ENCODE data around the gene MYLK. TPM values are rescaled to one million over a fixed set of nuclear protein-coding genes. Genes with fewer than 3 reads are reported as not detected.
"Not testable (repeated sequence)": the region's sequence is repeated elsewhere in the genome, so short reads cannot be mapped to it uniquely, and the experiment has no call there.

Gene MYLK
- polyA plus RNA-seq, 3 donors, result 0.35 to 1.3 (median 0.51) TPM

GRCh38 chr3:123739106-123739505 is 145.0 kb downstream of the MYLK start:
- Mint-ChIP-seq H3K27me3 (ENCODE audit: low read depth in 3 of 3) (peaks cover 2 to 5% (median 3%) of the 10 kb centered on the region in 3 donors), H3K27ac (no peak overlapping the region)
- intact Hi-C loops (cut with micrococcal nuclease), result no loop called here

GRCh38 chr3:123738522-123738921 is 145.6 kb downstream of the MYLK start:
- H3K4me2 ChIP-seq (replicated peaks; ENCODE audit: extremely low read depth, low read length, poor library complexity, severe bottlenecking); H3K27ac ChIP-seq (ENCODE audit: low read depth in 1 of 2, low read length in 2 of 2); H3K4me1 ChIP-seq (ENCODE audit: control insufficient read depth in 1 of 2, insufficient read depth in 2 of 2, low read length in 2 of 2); H3K27me3 Mint-ChIP-seq (ENCODE audit: low read depth in 3 of 3); H3K36me3 Mint-ChIP-seq; H3K27ac Mint-ChIP-seq; DNase-seq; intact Hi-C loops (cut with micrococcal nuclease); H3K9me3 Mint-ChIP-seq; H3K9ac ChIP-seq (ENCODE audit: insufficient read depth, low read length, poor library complexity, severe bottlenecking); H2AFZ ChIP-seq (ENCODE audit: insufficient read depth, low read depth, low read length, poor library complexity, severe bottlenecking); H4K20me1 ChIP-seq (ENCODE audit: insufficient read depth, low read length); H3K27me3 ChIP-seq (ENCODE audit: control insufficient read depth in 2 of 2, insufficient read depth in 2 of 2, low read length in 2 of 2); H3K4me3 ChIP-seq (replicated peaks in 1 of 3; ENCODE audit: low read depth in 2 of 3, low read length in 3 of 3); H3K4me1 Mint-ChIP-seq; H3K36me3 ChIP-seq (replicated peaks in 1 of 2; ENCODE audit: control insufficient read depth in 1 of 2, insufficient read depth in 2 of 2, low read length in 2 of 2); H3K9me3 ChIP-seq (replicated peaks in 1 of 2; ENCODE audit: control insufficient read depth in 1 of 2, insufficient read depth in 1 of 2, low read length in 2 of 2); H3K4me3 Mint-ChIP-seq; H3K79me2 ChIP-seq (ENCODE audit: insufficient read depth, low read length): not testable (repeated sequence)
- WGBS (ENCODE audit: insufficient coverage), result 95% methylated on average over 4 of the region's 5 CpGs

More at GRCh38 chr3:123739106-123739505, 145.0 kb downstream of the MYLK start:
- Histone ChIP-seq H3K4me3 (replicated peaks in 1 of 3; ENCODE audit: low read depth in 2 of 3, low read length in 3 of 3) (no peak overlapping the region), H3K9ac (ENCODE audit: insufficient read depth, low read length, poor library complexity, severe bottlenecking) (no peak overlapping the region), H3K9me3 (replicated peaks in 1 of 2; ENCODE audit: control insufficient read depth in 1 of 2, insufficient read depth in 1 of 2, low read length in 2 of 2) (no peaks in the 10 kb centered on the region), H3K27me3 (ENCODE audit: control insufficient read depth in 2 of 2, insufficient read depth in 2 of 2, low read length in 2 of 2) (no peaks in the 10 kb centered on the region), H3K36me3 (replicated peaks in 1 of 2; ENCODE audit: control insufficient read depth in 1 of 2, insufficient read depth in 2 of 2, low read length in 2 of 2) (no peaks in the 10 kb centered on the region), H3K4me2 (replicated peaks; ENCODE audit: extremely low read depth, low read length, poor library complexity, severe bottlenecking) (no peak overlapping the region), H3K79me2 (ENCODE audit: insufficient read depth, low read length) (no peaks in the 10 kb centered on the region), H3K4me1 (ENCODE audit: control insufficient read depth in 1 of 2, insufficient read depth in 2 of 2, low read length in 2 of 2) (no peaks in the 10 kb centered on the region), H2AFZ (ENCODE audit: insufficient read depth, low read depth, low read length, poor library complexity, severe bottlenecking) (no peak overlapping the region), H4K20me1 (ENCODE audit: insufficient read depth, low read length) (no peaks in the 10 kb centered on the region), H3K27ac (ENCODE audit: low read depth in 1 of 2, low read length in 2 of 2) (no peak overlapping the region)
- no peak for TF ChIP-seq CTCF (IDR thresholded peaks at IDR 0.05)
- no peak overlapping the region for H3K4me3 Mint-ChIP-seq
- 83% methylated on average over 2 of the region's 2 CpGs for WGBS (ENCODE audit: insufficient coverage)
- no peaks in the 10 kb centered on the region for H3K36me3 Mint-ChIP-seq
- no peaks in the 10 kb centered on the region for H3K4me1 Mint-ChIP-seq
- peaks cover 0 to 3% (median 0%) of the 10 kb centered on the region in 7 donors for H3K9me3 Mint-ChIP-seq
- DNase-seq, result no peak

Measured in CD14-positive monocyte (primary cell).